OCI-LY7 (cell line): Measurements from ENCODE around the gene CFC1B. TPM values are rescaled to one million over a fixed set of nuclear protein-coding genes. Genes with fewer than 3 reads are reported as not detected.
"Not testable (repeated sequence)": the region's sequence is repeated elsewhere in the genome, so short reads cannot be mapped to it uniquely, and the experiment has no call there.

Experiments
- BruUV-seq: library from RNA; stranded (reverse); fragments of 400-500 nt; replicated peaks from 2 replicates; lab custom pipeline; 2021; lab: Mats Ljungman, UMichigan
- CTCF ChIA-PET: fragments of 300-600 bp; sonication (Branson Sonifier 250); formaldehyde crosslinking; loops from one replicate; lab custom pipeline; 2022; ENCODE audit warnings: antibody characterized with exemption; ENCODE audit not compliant: unreplicated experiment; lab: Charles Lee
- POLR2A ChIA-PET: fragments of 300-600 bp; sonication (Branson Sonifier 250); formaldehyde crosslinking; loops from one replicate; lab custom pipeline; 2022; ENCODE audit warnings: antibody characterized with exemption; lab: Charles Lee
- DNase-seq: peaks from one replicate; pipeline ENCODE4 v3.0.0-alpha.2; 2015; ENCODE audit warnings: low spot score
- H2AFZ ChIP-seq: fragments of 200-600 bp; sonication (generic), shearing (Covaris generic); 2 replicates; pipeline ENCODE4 v1.6.1; 2014; ENCODE audit warnings: mild to moderate bottlenecking, antibody characterized with exemption, low read length, moderate library complexity
- H3K27ac ChIP-seq: fragments of 200-600 bp; sonication (generic); 2 replicates; pipeline ENCODE4 v1.5.1; 2014; ENCODE audit warnings: mixed run types, low read depth, mild to moderate bottlenecking, moderate library complexity, low read length, inconsistent platforms; ENCODE audit not compliant: poor library complexity, severe bottlenecking
- H3K36me3 ChIP-seq: fragments of 200-600 bp; sonication (generic); 2 replicates; pipeline ENCODE4 v1.6.1; 2014; ENCODE audit warnings: mild to moderate bottlenecking, antibody characterized with exemption, low read length, moderate library complexity, mixed read lengths; ENCODE audit not compliant: insufficient read depth
- H3K4me1 ChIP-seq: fragments of 200-600 bp; sonication (generic); 2 replicates; pipeline ENCODE4 v1.5.1; 2014; ENCODE audit warnings: mild to moderate bottlenecking, low read length; ENCODE audit not compliant: insufficient read depth, poor library complexity, severe bottlenecking
- H3K4me2 ChIP-seq: fragments of 200-600 bp; sonication (generic); 2 replicates; pipeline ENCODE4 v1.6.1; 2014; ENCODE audit warnings: mild to moderate bottlenecking, low read length
- H3K4me3 ChIP-seq: fragments of 200-600 bp; sonication (generic); 2 replicates; pipeline ENCODE4 v1.5.1; 2014; ENCODE audit warnings: mild to moderate bottlenecking, low read depth, low read length; ENCODE audit not compliant: poor library complexity, severe bottlenecking
- H3K79me2 ChIP-seq: fragments of 200-600 bp; sonication (generic); 2 replicates; pipeline ENCODE4 v1.6.1; 2016; ENCODE audit warnings: low read depth, mild to moderate bottlenecking, low read length, moderate library complexity, mixed read lengths; ENCODE audit not compliant: insufficient read depth
- H3K9me2 ChIP-seq: fragments of 200-600 bp; sonication (generic); 2 replicates; pipeline ENCODE4 v1.6.1; 2016; ENCODE audit warnings: mild to moderate bottlenecking, low read length, mixed read lengths; ENCODE audit not compliant: insufficient read depth
- H3K9me3 ChIP-seq: fragments of 200-600 bp; sonication (generic); 2 replicates; pipeline ENCODE4 v1.6.1; 2014; ENCODE audit warnings: mild to moderate bottlenecking, mixed run types, low read length, mixed read lengths
- H4K20me1 ChIP-seq: fragments of 200-600 bp; sonication (generic); 2 replicates; pipeline ENCODE4 v1.6.1; 2014; ENCODE audit warnings: mild to moderate bottlenecking, antibody characterized with exemption, low read length, moderate library complexity, mixed read lengths; ENCODE audit not compliant: insufficient read depth
- intact Hi-C: fragments of 100-400 bp; cut with micrococcal nuclease; formaldehyde crosslinking; loops from one replicate; pipeline ENCODE4 v1.10.0; 2022; ENCODE audit not compliant: unreplicated experiment
- small RNA-seq: library from RNA; depleted of rRNA; stranded (forward); fragments of <200 nt; gene quantifications from one replicate; pipeline ENCODE3, GENCODE V24; 2014
- total RNA-seq, 2 experiments: library from RNA; depleted of rRNA in 1 of 2; stranded (reverse); fragments of >200 nt in 1 of 2; shearing (Covaris generic) in 1 of 2; gene quantifications; 2 replicates each; pipeline ENCODE4 v1.2.3, GENCODE V29; 2014 to 2022

The CFC1B gene
- total RNA-seq, 2 experiments from 2014 or later, result not detected

GRCh38 chr2:130577559-130577958 lies 56.5 kb downstream of the CFC1B start:
- H3K27ac ChIP-seq, CTCF ChIA-PET, H3K9me2 ChIP-seq, H3K4me3 ChIP-seq, BruUV-seq, POLR2A ChIA-PET, H2AFZ ChIP-seq, H3K36me3 ChIP-seq, H3K9me3 ChIP-seq, intact Hi-C loops, H4K20me1 ChIP-seq, H3K79me2 ChIP-seq, H3K4me1 ChIP-seq, DNase-seq, H3K4me2 ChIP-seq: not testable (repeated sequence)

Small RNA genes lying within 50 kb of the gene (small RNA-seq; reads per million reads assigned to genes)
- gene RF00017 (not detected), gene RNU6-473P (not detected)

Other genes starting within 250 kb of the CFC1B start
- 265 and 266 TPM in 2 replicates for gene IMP4, start 178.3 kb upstream of the CFC1B start, total RNA-seq (2014; rRNA removed; shearing (Covaris generic))
- gene IMP4, start 178.3 kb upstream of the CFC1B start, total RNA-seq (2022), result 314 and 327 TPM in 2 replicates
- gene PTPN18, start 165.2 kb upstream of the CFC1B start, total RNA-seq (2014; rRNA removed; shearing (Covaris generic)), result 96.6 and 107 TPM in 2 replicates
- gene PTPN18, start 165.2 kb upstream of the CFC1B start, total RNA-seq (2022), result 309 and 363 TPM in 2 replicates
- gene POTEI, start 11.9 kb upstream of the CFC1B start, total RNA-seq (2014; rRNA removed; shearing (Covaris generic)), result 0.06 TPM in 1 of 2 replicates, not detected in the other
- gene POTEI, start 11.9 kb upstream of the CFC1B start, total RNA-seq (2022), result 0.26 and 0.44 TPM in 2 replicates
- gene CFC1, start 78.4 kb downstream of the CFC1B start, total RNA-seq (2014; rRNA removed; shearing (Covaris generic)), result not detected in 2 replicates
- not detected in 2 replicates for gene CFC1, start 78.4 kb downstream of the CFC1B start, total RNA-seq (2022)
- gene POTEJ, start 90.2 kb downstream of the CFC1B start, total RNA-seq (2014; rRNA removed; shearing (Covaris generic)), result not detected in 2 replicates
- gene POTEJ, start 90.2 kb downstream of the CFC1B start, total RNA-seq (2022), result 0.10 TPM in 1 of 2 replicates, not detected in the other
- gene GPR148, start 207.8 kb downstream of the CFC1B start, total RNA-seq (2014; rRNA removed; shearing (Covaris generic)), result not detected in 2 replicates
- gene GPR148, start 207.8 kb downstream of the CFC1B start, total RNA-seq (2022), result not detected in 2 replicates
- gene AMER3, start 234.3 kb downstream of the CFC1B start, total RNA-seq (2014; rRNA removed; shearing (Covaris generic)), result not detected in 2 replicates
- gene AMER3, start 234.3 kb downstream of the CFC1B start, total RNA-seq (2022), result not detected in 2 replicates